Cardiac fibroblast (primary cell): ENCODE results near the gene TRIM52.

Experiments
- DNase-seq, 2 donors: peaks; one replicate each; pipeline versions ENCODE4 v3.0.0 to v3.0.0-alpha.2; 2010; ENCODE audit warnings: low read depth in 2 of 2
- H3K4me3 ChIP-seq, 2 donors: replicated peaks in 1 of 2; 1 replicate in 1 of 2; 2 replicates in 1 of 2; pipeline ENCODE4 v1.5.1; 2011; ENCODE audit warnings: low read depth in 2 of 2, low read length in 2 of 2, mild to moderate bottlenecking in 2 of 2, moderate library complexity in 1 of 2
- TF ChIP-seq, protein P1 (sequence below): IDR thresholded peaks from one replicate; pipeline ENCODE4 v1.5.1; 2011; ENCODE audit warnings: low read depth, mild to moderate bottlenecking, low read length, inconsistent platforms

TRIM52 gene

GRCh38 chr5:181207960-181208253, 53.0 kb downstream of the TRIM52 start:
- no peak overlapping the region for H3K4me3 ChIP-seq
- DNase-seq = no peak
- TF ChIP-seq, protein P1, sequence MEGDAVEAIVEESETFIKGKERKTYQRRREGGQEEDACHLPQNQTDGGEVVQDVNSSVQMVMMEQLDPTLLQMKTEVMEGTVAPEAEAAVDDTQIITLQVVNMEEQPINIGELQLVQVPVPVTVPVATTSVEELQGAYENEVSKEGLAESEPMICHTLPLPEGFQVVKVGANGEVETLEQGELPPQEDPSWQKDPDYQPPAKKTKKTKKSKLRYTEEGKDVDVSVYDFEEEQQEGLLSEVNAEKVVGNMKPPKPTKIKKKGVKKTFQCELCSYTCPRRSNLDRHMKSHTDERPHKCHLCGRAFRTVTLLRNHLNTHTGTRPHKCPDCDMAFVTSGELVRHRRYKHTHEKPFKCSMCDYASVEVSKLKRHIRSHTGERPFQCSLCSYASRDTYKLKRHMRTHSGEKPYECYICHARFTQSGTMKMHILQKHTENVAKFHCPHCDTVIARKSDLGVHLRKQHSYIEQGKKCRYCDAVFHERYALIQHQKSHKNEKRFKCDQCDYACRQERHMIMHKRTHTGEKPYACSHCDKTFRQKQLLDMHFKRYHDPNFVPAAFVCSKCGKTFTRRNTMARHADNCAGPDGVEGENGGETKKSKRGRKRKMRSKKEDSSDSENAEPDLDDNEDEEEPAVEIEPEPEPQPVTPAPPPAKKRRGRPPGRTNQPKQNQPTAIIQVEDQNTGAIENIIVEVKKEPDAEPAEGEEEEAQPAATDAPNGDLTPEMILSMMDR = no peak

- peak overlapping the region; percentile 46 for H3K4me3 ChIP-seq
- TF ChIP-seq, protein P1 = no peak
- DNase-seq = peak; percentile 92 to 96
Observed at GRCh38 chr5:181207214-181207959, 53.6 kb downstream of the TRIM52 start.

DNA sequence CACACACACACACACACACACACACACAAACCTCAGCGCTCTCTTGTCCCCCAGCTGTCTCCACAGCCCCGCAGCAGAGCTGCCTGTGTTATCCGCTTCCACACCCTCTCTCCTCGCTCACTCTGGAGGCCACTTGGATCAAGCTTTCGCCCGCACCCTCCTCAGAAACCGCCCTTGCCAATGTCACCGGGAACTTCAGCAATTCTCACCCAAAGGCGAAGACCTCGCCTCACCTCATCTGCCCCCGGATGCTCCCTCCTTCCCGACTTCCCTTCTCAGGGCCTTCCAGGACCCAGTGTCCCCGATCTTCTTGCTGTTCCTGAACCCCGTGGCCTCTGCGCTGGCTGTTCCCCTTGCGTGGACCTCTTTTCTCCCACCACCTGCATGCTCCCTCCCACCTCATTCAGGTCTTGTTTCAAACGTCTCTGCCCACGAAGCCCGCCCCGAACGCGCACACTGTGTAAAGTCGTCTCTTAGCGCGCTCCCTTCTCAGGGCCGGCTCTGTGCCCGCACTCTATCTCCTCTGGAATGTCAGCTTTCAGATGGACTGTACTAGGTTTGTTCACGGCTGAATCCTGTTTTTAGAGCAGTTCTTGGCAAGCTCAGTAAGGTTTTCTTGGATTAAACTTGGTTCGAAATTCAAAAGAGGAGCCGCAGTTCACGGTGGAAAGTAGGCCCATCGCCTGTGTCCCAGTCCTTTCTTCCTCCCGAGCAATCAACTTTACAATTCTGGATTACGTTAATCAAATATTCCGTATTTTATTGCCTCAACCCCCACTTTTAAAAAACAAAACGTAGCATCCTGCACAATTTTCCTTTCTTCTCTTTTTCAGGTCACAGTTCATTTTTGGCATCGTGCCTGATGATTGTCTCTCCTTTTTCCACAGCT, 54.9 kb downstream of the TRIM52 start:
- peak in 1 of 2 donors; percentile 50 for DNase-seq

More for the DNA sequence above, 54.9 kb downstream of the TRIM52 start:
- TF ChIP-seq, protein P1 = no peak
- peak overlapping the region; percentile 9 to 20 for H3K4me3 ChIP-seq
